GM18511 (cell line): Measurements from ENCODE around the gene FOXF1.

Source experiments
- ATAC-seq: cut with Tn5 transposase; IDR thresholded peaks from one replicate; pipeline ENCODE4 v1.9.1; 2021; ENCODE audit warnings: mild to moderate bottlenecking, moderate library complexity; ENCODE audit not compliant: unreplicated experiment

Gene FOXF1

GRCh38 chr16:86492267-86492960 is 17.9 kb upstream of the FOXF1 start:
- no peak for ATAC-seq

- ATAC-seq, result no peak
These were observed 17.2 kb upstream of the FOXF1 start for GRCh38 chr16:86492961-86493629.

GRCh38 chr16:86494039-86494564 is 16.2 kb upstream of the FOXF1 start:
- ATAC-seq, result no peak

- no peak for ATAC-seq
These were observed 15.6 kb upstream of the FOXF1 start for GRCh38 chr16:86494565-86495356.

GRCh38 chr16:86495357-86495701 is 15.0 kb upstream of the FOXF1 start:
- ATAC-seq, result no peak

GRCh38 chr16:86495756-86496261 is 14.5 kb upstream of the FOXF1 start:
- no peak for ATAC-seq

- ATAC-seq, result no peak
These were observed 13.9 kb upstream of the FOXF1 start for GRCh38 chr16:86496262-86496928.

GRCh38 chr16:86496929-86497461 is 13.3 kb upstream of the FOXF1 start:
- ATAC-seq, result no peak

GRCh38 chr16:86497551-86498021 is 12.7 kb upstream of the FOXF1 start:
- ATAC-seq, result no peak

- no peak for ATAC-seq
These were observed 12.1 kb upstream of the FOXF1 start for GRCh38 chr16:86498155-86498670.

- ATAC-seq, result no peak
These were observed 11.5 kb upstream of the FOXF1 start for GRCh38 chr16:86498671-86499439.

GRCh38 chr16:86499440-86499786 is 10.9 kb upstream of the FOXF1 start:
- ATAC-seq, result no peak

GRCh38 chr16:86499889-86500707 is 10.2 kb upstream of the FOXF1 start:
- ATAC-seq, result no peak

- no peak for ATAC-seq
These were observed 9.4 kb upstream of the FOXF1 start for GRCh38 chr16:86500708-86501510.

GRCh38 chr16:86501989-86502855 is 8.1 kb upstream of the FOXF1 start:
- ATAC-seq, result no peak

GRCh38 chr16:86502856-86503748 is 7.2 kb upstream of the FOXF1 start:
- ATAC-seq, result no peak
